Neutrophil (primary cell): ENCODE results near the gene YWHAB.

Experiments used
- H3K27ac ChIP-seq: fragments of 200-600 bp; sonication (generic); 2 replicates; pipeline ENCODE4 v1.5.1; 2016; ENCODE audit warnings: mild to moderate bottlenecking, moderate library complexity
- H3K27me3 ChIP-seq: fragments of 200-600 bp; sonication (generic); 2 replicates; pipeline ENCODE4 v1.6.0; 2016; ENCODE audit warnings: mild to moderate bottlenecking
- H3K36me3 ChIP-seq: fragments of 200-600 bp; sonication (generic); 2 replicates; pipeline ENCODE4 v1.5.1; 2017
- H3K4me1 ChIP-seq, 2 experiments: fragments of 200-600 bp in 1 of 2; sonication (generic) in 1 of 2; 1 replicate in 1 of 2; 2 replicates in 1 of 2; pipeline versions ENCODE4 v1.5.1 to v1.6.1; 2013 to 2016; ENCODE audit warnings: low read depth in 1 of 2, low read length in 1 of 2, mild to moderate bottlenecking in 1 of 2, moderate library complexity in 1 of 2; ENCODE audit not compliant: control insufficient read depth in 1 of 2, insufficient read depth in 1 of 2
- H3K4me3 ChIP-seq, 2 experiments: fragments of 200-600 bp in 1 of 2; sonication (generic) in 1 of 2; 1 replicate in 1 of 2; 2 replicates in 1 of 2; pipeline ENCODE4 v1.5.1; 2013 to 2016; ENCODE audit warnings: low read depth in 1 of 2, low read length in 1 of 2, mild to moderate bottlenecking in 1 of 2, moderate library complexity in 1 of 2
- H3K9me3 ChIP-seq: fragments of 200-600 bp; sonication (generic); 2 replicates; pipeline ENCODE4 v1.5.1; 2016
- CTCF ChIP-seq: fragments of 200-600 bp; sonication (generic); IDR thresholded peaks from 2 replicates; pipeline ENCODE4 v1.5.1; 2016; ENCODE audit warnings: antibody characterized with exemption

The YWHAB gene

GRCh38 chr20:44909872-44910689 is 24.6 kb downstream of the YWHAB start, which contains the start of gene PABPC1L:
PABPC1L (plus strand) TSS chr20:44910060; CDS start chr20:44910144, 84 bp downstream.
- H3K27ac ChIP-seq, result peak within 1 kb of the TSS; percentile 57
- TF ChIP-seq CTCF, result no peak
- peaks cover 63% of the 10 kb centered on the region for H3K36me3 ChIP-seq
- no peaks in the 10 kb centered on the region for H3K9me3 ChIP-seq
- peak within 1 kb of the TSS; percentile 54 to 57 for H3K4me3 ChIP-seq
- no peaks in the 10 kb centered on the region for H3K27me3 ChIP-seq
- peaks cover 17 to 20% of the 10 kb centered on the region in 2 experiments for H3K4me1 ChIP-seq

GRCh38 chr20:44910690-44911262 is 25.3 kb downstream of the YWHAB start:
- Histone ChIP-seq H3K4me1 (peaks cover 17 to 20% of the 10 kb centered on the region in 2 experiments), H3K27me3 (no peaks in the 10 kb centered on the region), H3K27ac (peak overlapping the region; percentile 57), H3K4me3 (peak overlapping the region; percentile 54 to 57), H3K9me3 (no peaks in the 10 kb centered on the region), H3K36me3 (peaks cover 60% of the 10 kb centered on the region)
- TF ChIP-seq CTCF, result no peak

GRCh38 chr20:44911264-44911921 is 25.9 kb downstream of the YWHAB start:
- peaks cover 17 to 20% of the 10 kb centered on the region in 2 experiments for H3K4me1 ChIP-seq
- no peaks in the 10 kb centered on the region for H3K27me3 ChIP-seq
- no peak for TF ChIP-seq CTCF
- H3K4me3 ChIP-seq, result no peak overlapping the region
- peaks cover 59% of the 10 kb centered on the region for H3K36me3 ChIP-seq
- H3K9me3 ChIP-seq, result no peaks in the 10 kb centered on the region
- H3K27ac ChIP-seq, result no peak overlapping the region

GRCh38 chr20:44912189-44912588 is 26.7 kb downstream of the YWHAB start:
- Histone ChIP-seq H3K27ac (no peak overlapping the region), H3K4me3 (no peak overlapping the region), H3K27me3 (no peaks in the 10 kb centered on the region), H3K36me3 (peaks cover 59% of the 10 kb centered on the region), H3K9me3 (no peaks in the 10 kb centered on the region), H3K4me1 (peaks cover 17 to 20% of the 10 kb centered on the region in 2 experiments)
- TF ChIP-seq CTCF, result no peak

- Histone ChIP-seq H3K9me3 (no peaks in the 10 kb centered on the region), H3K36me3 (peaks cover 68% of the 10 kb centered on the region), H3K4me1 (peaks cover 8 to 9% of the 10 kb centered on the region in 2 experiments), H3K27ac (no peak overlapping the region), H3K4me3 (no peak overlapping the region), H3K27me3 (no peaks in the 10 kb centered on the region)
- no peak for TF ChIP-seq CTCF
These were observed 29.4 kb downstream of the YWHAB start for GRCh38 chr20:44914924-44915323.
